RWPE1 (cell line): Measurements from ENCODE around the gene AGAP1.

Experiments
- CTCF ChIA-PET: fragments of 350-600 bp; sonication (Branson Sonifier 250); formaldehyde crosslinking; extraction: SDS; loops from one replicate; lab custom pipeline; 2021; lab: Yijun Ruan, JAX
- POLR2A ChIA-PET: fragments of 400-600 bp; formaldehyde crosslinking; extraction: SDS; loops from one replicate; lab custom pipeline; 2020; ENCODE audit warnings: antibody characterized with exemption; ENCODE audit not compliant: low non-redundant PET; lab: Yijun Ruan, JAX
- DNase-seq: peaks from one replicate; pipeline ENCODE4 v3.0.0; 2012; ENCODE audit warnings: low spot score
- H3K27ac ChIP-seq: fragments of 450-650 bp; 2 replicates; pipeline ENCODE4 v1.5.1; 2017
- TF ChIP-seq, protein P1 (sequence below): fragments of 450-650 bp; conservative IDR thresholded peaks from 2 replicates; pipeline ENCODE4 v1.5.1; 2017; ENCODE audit warnings: low read depth, mild to moderate bottlenecking

The AGAP1 gene

DNA sequence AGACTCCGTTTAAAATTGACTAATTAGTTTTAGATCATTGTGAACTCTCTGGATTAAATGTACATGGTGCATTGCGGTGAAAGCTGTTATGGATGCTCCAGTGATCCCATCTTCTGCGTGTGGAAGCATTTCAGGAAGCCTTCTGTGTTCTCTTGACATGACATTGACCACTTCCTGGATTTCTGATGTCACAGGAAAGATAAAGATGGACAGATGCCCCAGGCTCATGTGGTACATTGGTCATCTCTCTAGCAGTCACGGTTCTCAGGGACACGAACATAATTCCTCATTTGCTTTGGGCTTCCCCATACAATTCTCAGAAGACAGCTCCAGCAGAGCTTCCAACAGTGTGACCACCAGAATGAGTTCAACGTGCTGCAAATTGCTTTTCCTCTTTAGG lies 26.9 kb downstream of the AGAP1 start:
- ChIA-PET CTCF (interaction anchor here (0.6 kb wide), 1 partner anchor 18 kb away, joined by 3 read pairs; no protein-coding TSS in a partner anchor), POLR2A (no interaction called here)
- no peak overlapping the region for H3K27ac ChIP-seq
- DNase-seq = no peak
- TF ChIP-seq, protein P1, sequence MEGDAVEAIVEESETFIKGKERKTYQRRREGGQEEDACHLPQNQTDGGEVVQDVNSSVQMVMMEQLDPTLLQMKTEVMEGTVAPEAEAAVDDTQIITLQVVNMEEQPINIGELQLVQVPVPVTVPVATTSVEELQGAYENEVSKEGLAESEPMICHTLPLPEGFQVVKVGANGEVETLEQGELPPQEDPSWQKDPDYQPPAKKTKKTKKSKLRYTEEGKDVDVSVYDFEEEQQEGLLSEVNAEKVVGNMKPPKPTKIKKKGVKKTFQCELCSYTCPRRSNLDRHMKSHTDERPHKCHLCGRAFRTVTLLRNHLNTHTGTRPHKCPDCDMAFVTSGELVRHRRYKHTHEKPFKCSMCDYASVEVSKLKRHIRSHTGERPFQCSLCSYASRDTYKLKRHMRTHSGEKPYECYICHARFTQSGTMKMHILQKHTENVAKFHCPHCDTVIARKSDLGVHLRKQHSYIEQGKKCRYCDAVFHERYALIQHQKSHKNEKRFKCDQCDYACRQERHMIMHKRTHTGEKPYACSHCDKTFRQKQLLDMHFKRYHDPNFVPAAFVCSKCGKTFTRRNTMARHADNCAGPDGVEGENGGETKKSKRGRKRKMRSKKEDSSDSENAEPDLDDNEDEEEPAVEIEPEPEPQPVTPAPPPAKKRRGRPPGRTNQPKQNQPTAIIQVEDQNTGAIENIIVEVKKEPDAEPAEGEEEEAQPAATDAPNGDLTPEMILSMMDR = no peak

DNA sequence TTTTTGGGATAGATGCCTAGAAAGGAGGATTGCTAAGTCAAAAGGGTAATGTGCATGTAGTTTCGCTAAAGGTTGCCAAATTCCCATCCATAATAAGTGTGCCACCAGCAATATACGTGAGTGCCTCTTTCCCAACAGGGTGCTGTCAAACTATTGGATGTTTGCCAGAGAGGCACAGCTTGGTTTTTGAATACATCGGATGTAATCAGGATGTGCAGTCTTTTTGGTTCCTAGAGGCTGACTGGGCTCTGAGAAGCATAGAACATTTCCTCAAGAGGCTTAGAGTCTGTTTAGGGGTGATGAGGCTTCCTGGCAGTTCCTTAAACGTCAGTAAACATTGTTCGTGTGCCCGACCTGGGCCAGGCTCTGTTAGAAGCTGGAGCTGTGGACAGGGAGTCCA lies 28.0 kb downstream of the AGAP1 start:
- TF ChIP-seq, protein P1 = no peak
- CTCF ChIA-PET = interaction anchor here (1.0 kb wide), 1 partner anchor 30 kb away, joined by 4 read pairs; no protein-coding TSS in a partner anchor
- DNase-seq = no peak
- no peak overlapping the region for H3K27ac ChIP-seq
- POLR2A ChIA-PET = no interaction called here

DNA sequence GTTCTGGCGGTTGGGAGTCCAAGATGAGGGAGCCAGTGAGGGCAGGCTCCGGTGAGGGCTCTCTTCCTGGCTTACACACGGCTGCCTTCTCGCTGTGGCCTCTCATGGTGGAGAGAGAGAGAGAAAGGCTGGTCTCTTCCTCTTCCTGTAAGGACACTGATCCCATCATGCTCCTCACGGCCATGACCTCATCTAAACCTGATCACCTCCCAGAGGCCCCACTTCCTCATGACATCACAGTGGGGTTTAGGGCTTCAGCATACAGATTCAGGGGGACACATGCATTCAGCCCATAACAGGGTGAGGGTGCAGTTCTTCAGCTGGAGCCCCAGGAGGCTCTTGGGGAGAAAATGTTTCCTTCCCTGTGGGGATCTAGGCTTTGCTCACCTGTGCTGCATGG lies 29.2 kb downstream of the AGAP1 start:
- DNase-seq = no peak
- H3K27ac ChIP-seq = no peak overlapping the region
- TF ChIP-seq, protein P1 = no peak
- ChIA-PET POLR2A (no interaction called here), CTCF (interaction anchor here (0.6 kb wide), 1 partner anchor 23 kb away, joined by 3 read pairs; no protein-coding TSS in a partner anchor)

DNA sequence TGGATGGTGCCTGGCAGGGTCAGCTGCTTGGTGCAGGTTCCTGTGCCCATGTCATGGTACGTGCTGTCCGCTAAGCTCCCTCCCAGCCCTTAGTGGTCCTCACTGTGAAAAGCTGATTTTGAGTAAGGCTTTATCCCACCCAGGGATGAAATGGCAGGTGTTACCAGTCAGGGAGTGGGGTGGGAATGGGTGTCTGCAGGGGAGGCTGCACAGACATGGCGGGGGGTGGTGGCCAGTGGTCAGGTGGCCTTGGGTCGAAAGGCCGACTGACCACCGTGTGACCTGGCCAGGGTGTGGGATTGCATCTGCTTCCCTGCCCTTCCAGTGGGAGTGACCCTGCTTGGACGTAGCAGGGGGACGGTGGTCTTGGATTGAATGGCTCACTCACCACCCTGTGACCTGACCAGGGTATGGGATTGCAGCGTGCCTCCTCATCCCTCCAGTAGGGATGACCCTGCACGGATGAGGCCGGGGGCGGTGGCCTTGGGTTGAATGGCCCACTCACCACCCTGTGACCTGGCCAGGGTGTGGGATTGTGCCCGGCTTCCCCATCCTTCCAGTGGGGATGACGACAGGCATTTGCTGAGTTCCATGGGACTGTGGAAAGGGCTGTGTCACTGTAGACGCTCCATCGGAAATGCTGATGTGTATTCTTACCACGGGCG lies 29.8 kb downstream of the AGAP1 start:
- no peak overlapping the region for H3K27ac ChIP-seq
- ChIA-PET CTCF (interaction anchor here (0.6 kb wide), 1 partner anchor 22 kb away, joined by 3 read pairs; no protein-coding TSS in a partner anchor), POLR2A (no interaction called here)
- DNase-seq = no peak
- TF ChIP-seq, protein P1 = no peak

DNA sequence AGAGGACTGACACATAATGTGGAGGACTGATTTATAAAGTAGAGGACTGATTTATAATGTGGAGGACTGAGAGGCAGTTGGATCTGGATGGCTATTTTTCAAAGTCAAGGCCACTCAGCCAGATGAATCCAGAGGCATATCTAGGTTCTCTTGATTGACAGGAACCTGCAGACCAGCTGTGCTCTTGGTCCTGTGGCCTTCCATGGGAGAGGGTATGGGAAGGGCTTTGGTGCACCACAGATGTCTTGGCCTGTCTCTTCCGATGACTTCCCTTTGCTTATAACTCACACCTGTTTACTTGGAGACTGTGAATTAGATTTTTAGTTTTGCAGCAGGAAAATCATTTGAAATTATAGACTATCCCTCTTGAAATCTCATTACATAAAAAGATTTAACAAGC lies 32.3 kb downstream of the AGAP1 start:
- no peak overlapping the region for H3K27ac ChIP-seq
- ChIA-PET POLR2A (no interaction called here), CTCF (no interaction called here)
- no peak for DNase-seq
- TF ChIP-seq, protein P1 = no peak

DNA sequence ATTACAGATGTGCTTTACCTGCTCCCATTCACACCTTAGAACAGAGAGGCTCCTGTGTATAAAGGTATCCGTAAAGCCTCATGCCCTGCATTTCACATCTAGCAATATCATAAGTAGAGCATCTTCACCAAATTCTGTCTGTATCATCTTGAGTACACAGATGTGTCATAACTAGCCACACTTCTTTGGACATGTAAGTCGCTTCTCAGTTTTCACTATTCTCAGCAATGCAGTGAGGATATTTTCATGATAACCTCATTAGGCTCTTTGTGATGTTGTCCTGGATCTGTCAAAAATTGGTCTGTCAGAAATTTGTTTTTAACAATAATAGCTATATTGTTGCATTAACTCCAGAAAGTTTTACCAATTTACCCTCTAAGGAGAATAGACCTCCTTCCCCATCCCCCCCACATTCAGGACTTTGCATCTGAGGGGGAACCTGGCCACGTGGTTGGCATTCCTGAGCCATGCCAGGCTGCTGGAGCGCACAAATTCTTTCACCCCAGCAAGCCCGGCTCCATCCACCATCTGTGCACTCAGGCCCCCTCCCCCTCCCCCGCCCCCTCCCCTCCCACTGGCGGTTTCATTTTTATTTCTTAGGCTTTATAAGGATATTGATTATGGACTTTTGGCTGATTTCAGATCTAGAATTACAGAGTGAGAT lies 34.1 kb downstream of the AGAP1 start:
- H3K27ac ChIP-seq = no peak overlapping the region
- TF ChIP-seq, protein P1 = no peak
- ChIA-PET CTCF (interaction anchor here (0.6 kb wide), 1 partner anchor 24 kb away, joined by 5 read pairs; no protein-coding TSS in a partner anchor), POLR2A (no interaction called here)
- no peak for DNase-seq
